ENCODE data around the gene MRPS26. TPM values are rescaled to one million over a fixed set of nuclear protein-coding genes. Genes with fewer than 3 reads are reported as not detected.

The MRPS26 gene
- total RNA-seq, 1 experiment from 2014 or later, result 84.3 TPM

DNA sequence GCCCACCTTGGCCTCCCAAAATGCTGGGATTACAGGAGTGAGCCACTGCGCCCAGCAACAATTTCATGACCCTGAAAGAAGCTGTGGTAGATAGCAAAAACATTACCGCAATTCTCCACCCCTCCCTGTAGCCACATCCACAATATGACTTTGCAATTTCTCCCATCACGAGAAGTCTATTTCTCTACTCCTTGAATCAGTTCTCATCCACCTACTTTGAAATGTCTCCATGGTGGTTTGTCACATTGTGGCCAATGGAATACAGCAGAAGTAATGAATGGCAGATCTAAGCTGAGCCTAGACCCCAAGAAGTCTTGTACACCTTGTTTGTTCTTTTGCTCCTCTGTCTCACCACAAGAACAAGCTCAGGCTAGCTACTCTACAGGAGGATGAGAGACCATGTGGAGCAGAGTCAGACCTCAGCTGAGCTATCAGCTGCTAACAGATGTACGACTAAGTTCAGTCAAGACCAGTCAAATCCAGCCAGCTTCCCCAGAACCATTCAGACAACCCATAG is 31.8 kb downstream of the MRPS26 start:
- RAD21 ChIA-PET (ENCODE audit: low non-redundant PET in 1 of 2, low total read pairs in 2 of 2, uncharacterized antibody in 2 of 2, unreplicated experiment in 2 of 2), result no interaction called here
- Histone ChIP-seq H3K79me2 (ENCODE audit: insufficient read depth, low read length) (no peaks in the 10 kb centered on the region), H3K9ac (ENCODE audit: low read length) (no peak overlapping the region), H3K4me2 (ENCODE audit: low read length) (no peak overlapping the region), H3K27ac (ENCODE audit: low read depth, low read length) (no peak overlapping the region), H3K36me3 (ENCODE audit: control insufficient read depth in 1 of 2, insufficient read depth in 2 of 2, low read length in 2 of 2) (no peaks in the 10 kb centered on the region), H3K9me3 (ENCODE audit: control insufficient read depth in 1 of 2, insufficient read depth in 1 of 2, low read depth in 1 of 2, low read length in 2 of 2) (no peaks in the 10 kb centered on the region), H4K20me1 (ENCODE audit: insufficient read depth) (no peaks in the 10 kb centered on the region), H3K4me1 (ENCODE audit: control insufficient read depth in 1 of 2, insufficient read depth in 2 of 2, low read length in 2 of 2) (peaks cover 9 to 18% of the 10 kb centered on the region in 2 experiments; a peak in 3 of 4 replicates), H3K9me2 (ENCODE audit: insufficient read depth) (no peaks in the 10 kb centered on the region), H3K27me3 (ENCODE audit: insufficient read depth, low read length) (no peaks in the 10 kb centered on the region), H3K4me3 (replicated peaks in 1 of 2; ENCODE audit: low read depth in 1 of 2, low read length in 2 of 2) (no peak overlapping the region), H2AFZ (ENCODE audit: low read depth, low read length, poor library complexity, severe bottlenecking) (no peak overlapping the region)
- CTCF ChIA-PET, result interaction anchor here (1.1 kb wide), 1 partner anchor 8 kb away, joined by 4 read pairs; no protein-coding TSS in a partner anchor
- no peak for DNase-seq (ENCODE audit: low read depth, low spot score)
- ATAC-seq, result no peak
- no TSS peak for BruUV-seq (replicated peaks)
- POLR2A ChIA-PET, result no interaction called here
- intact Hi-C loops (cut with micrococcal nuclease), result no loop called here
- no peak for TF ChIP-seq ZBTB33 (IDR thresholded peaks at IDR 0.05; ENCODE audit: extremely low read depth, insufficient replicate concordance, low read length)
- TF ChIP-seq EZH2phosphoT487 (IDR thresholded peaks at IDR 0.05; ENCODE audit: borderline replicate concordance), result no peak
- TF ChIP-seq CTCF (IDR thresholded peaks at IDR 0.05 in 2 of 3, conservative IDR thresholded peaks at IDR 0.05 in 1 of 3; ENCODE audit: borderline replicate concordance in 1 of 3, insufficient read depth in 1 of 3, low read depth in 2 of 3, low read length in 2 of 3), result no peak
- no peak for TF ChIP-seq JUND (IDR thresholded peaks at IDR 0.05)
- TF ChIP-seq EGR1 (IDR thresholded peaks at IDR 0.05; ENCODE audit: low read depth), result no peak
- no peak for TF ChIP-seq FOSL1 (IDR thresholded peaks at IDR 0.05; ENCODE audit: low read depth)
- TF ChIP-seq, protein P1, sequence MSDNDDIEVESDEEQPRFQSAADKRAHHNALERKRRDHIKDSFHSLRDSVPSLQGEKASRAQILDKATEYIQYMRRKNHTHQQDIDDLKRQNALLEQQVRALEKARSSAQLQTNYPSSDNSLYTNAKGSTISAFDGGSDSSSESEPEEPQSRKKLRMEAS (IDR thresholded peaks at IDR 0.05), result no peak
- TF ChIP-seq YY1 (IDR thresholded peaks at IDR 0.05; ENCODE audit: extremely low read depth, insufficient replicate concordance, low read depth, low read length), result no peak
- no peak for TF ChIP-seq CBX3 (IDR thresholded peaks at IDR 0.05; ENCODE audit: low read depth)
- no peak for TF ChIP-seq POLR2A (IDR thresholded peaks at IDR 0.05; ENCODE audit: borderline replicate concordance, extremely low read depth, insufficient read depth, insufficient read length)
- TF ChIP-seq SIN3A (IDR thresholded peaks at IDR 0.05; ENCODE audit: low read depth), result no peak
- no peak for TF ChIP-seq POLR2AphosphoS5 (IDR thresholded peaks at IDR 0.05; ENCODE audit: low read depth, low read length)
- TF ChIP-seq SRF (IDR thresholded peaks at IDR 0.05; ENCODE audit: low read depth), result no peak
- no peak for TF ChIP-seq CEBPB (IDR thresholded peaks at IDR 0.05; ENCODE audit: low read depth)
- TF ChIP-seq ELF1 (IDR thresholded peaks at IDR 0.05; ENCODE audit: borderline replicate concordance, low read depth), result no peak
- TF ChIP-seq, protein P2, sequence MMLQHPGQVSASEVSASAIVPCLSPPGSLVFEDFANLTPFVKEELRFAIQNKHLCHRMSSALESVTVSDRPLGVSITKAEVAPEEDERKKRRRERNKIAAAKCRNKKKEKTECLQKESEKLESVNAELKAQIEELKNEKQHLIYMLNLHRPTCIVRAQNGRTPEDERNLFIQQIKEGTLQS (IDR thresholded peaks at IDR 0.05), result no peak

Measured in HCT116 (cell line).